Measurements from ENCODE around the gene COBLL1. TPM values are rescaled to one million over a fixed set of nuclear protein-coding genes. Genes with fewer than 3 reads are reported as not detected.

COBLL1 gene
- polyA plus RNA-seq, 1 donor (not counting 4 experiments of a cell fraction or from before 2014, with no cell fraction given) = 14.9 TPM

GRCh38 chr2:164785457-164785856 lies 56.2 kb downstream of the COBLL1 start:
- FAIRE-seq = no peak
- no peak for TF ChIP-seq CTCF (optimal IDR thresholded peaks at IDR 0.05 in 1 of 3, IDR thresholded peaks at IDR 0.05 in 1 of 3, conservative IDR thresholded peaks at IDR 0.05 in 1 of 3; ENCODE audit: extremely low read depth in 1 of 3, insufficient read depth in 2 of 3, low read length in 3 of 3)
- no peak for TF ChIP-seq EZH2 (IDR thresholded peaks at IDR 0.05; ENCODE audit: low read length)

DNA sequence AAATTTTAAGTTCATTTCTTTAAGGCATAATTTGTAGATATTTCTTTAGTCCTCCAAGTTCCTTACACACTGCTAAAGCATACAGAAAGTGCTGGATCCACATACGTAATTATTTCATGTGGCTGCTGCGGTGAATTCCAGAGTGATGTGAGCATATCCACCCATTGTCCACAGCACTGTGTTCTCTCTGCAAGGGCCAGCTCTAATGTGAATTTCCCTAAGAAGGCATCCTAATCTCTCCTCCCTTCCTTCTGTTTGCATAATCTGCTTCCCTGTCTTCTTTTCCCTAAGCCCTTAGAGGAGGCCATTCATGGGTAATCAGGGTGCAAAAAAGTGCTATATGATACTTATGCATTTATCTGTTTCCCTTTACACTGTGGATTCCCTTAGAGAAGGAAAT lies 57.2 kb downstream of the COBLL1 start:
- H3K9ac ChIP-seq (ENCODE audit: control insufficient read depth, extremely low read depth, insufficient read depth, low read length) = no peak overlapping the region
- dilution Hi-C loops (cut with MboI; ENCODE audit: extremely low pct_ligation_motif_present, low sequenced_read_pairs) = no loop called here

More at GRCh38 chr2:164785457-164785856, 56.2 kb downstream of the COBLL1 start:
- H3K4me1 ChIP-seq (ENCODE audit: control insufficient read depth, extremely low read depth, insufficient read depth, low read length) = peaks cover 5% of the 10 kb centered on the region
- dilution Hi-C loops (cut with MboI; ENCODE audit: extremely low pct_ligation_motif_present, low sequenced_read_pairs) = no loop called here
- no peak overlapping the region for H3K4me2 ChIP-seq (ENCODE audit: control insufficient read depth, extremely low read depth, insufficient read depth, low read depth, low read length)
- no peaks in the 10 kb centered on the region for H3K9me1 ChIP-seq (ENCODE audit: control insufficient read depth, extremely low read depth, insufficient read depth, low read length)
- no peak overlapping the region for H3K9ac ChIP-seq (ENCODE audit: control insufficient read depth, extremely low read depth, insufficient read depth, low read length)
- no peaks in the 10 kb centered on the region for H3K36me3 ChIP-seq (ENCODE audit: control insufficient read depth in 2 of 2, extremely low read depth in 1 of 2, insufficient read depth in 2 of 2, low read length in 2 of 2)
- H3K27ac ChIP-seq (ENCODE audit: control insufficient read depth, insufficient read depth, low read length) = no peak overlapping the region
- peaks cover 1% of the 10 kb centered on the region for H3K79me2 ChIP-seq (ENCODE audit: control insufficient read depth, insufficient read depth, low read length)
- peaks cover 3% of the 10 kb centered on the region for H4K20me1 ChIP-seq (ENCODE audit: control insufficient read depth, extremely low read depth, insufficient read depth, low read length)
- H3K9me3 ChIP-seq (ENCODE audit: control insufficient read depth, low read depth, low read length) = no peaks in the 10 kb centered on the region
- no peak for DNase-seq (ENCODE audit: low read depth, low spot score)
- H2AFZ ChIP-seq (ENCODE audit: control insufficient read depth, low read length) = no peak overlapping the region
- no peaks in the 10 kb centered on the region for H3K27me3 ChIP-seq (ENCODE audit: control insufficient read depth, extremely low read depth, insufficient read depth, low read length)
- no peak overlapping the region for H3K4me3 ChIP-seq (ENCODE audit: control insufficient read depth in 2 of 3, extremely low read depth in 1 of 3, insufficient read depth in 2 of 3, low read depth in 1 of 3, low read length in 3 of 3)

More for the DNA sequence above, 57.2 kb downstream of the COBLL1 start:
- Histone ChIP-seq H3K27me3 (ENCODE audit: control insufficient read depth, extremely low read depth, insufficient read depth, low read length) (no peaks in the 10 kb centered on the region), H3K9me1 (ENCODE audit: control insufficient read depth, extremely low read depth, insufficient read depth, low read length) (no peaks in the 10 kb centered on the region), H3K4me1 (ENCODE audit: control insufficient read depth, extremely low read depth, insufficient read depth, low read length) (peaks cover 5% of the 10 kb centered on the region), H3K4me3 (ENCODE audit: control insufficient read depth in 2 of 3, extremely low read depth in 1 of 3, insufficient read depth in 2 of 3, low read depth in 1 of 3, low read length in 3 of 3) (no peak overlapping the region), H3K36me3 (ENCODE audit: control insufficient read depth in 2 of 2, extremely low read depth in 1 of 2, insufficient read depth in 2 of 2, low read length in 2 of 2) (peaks cover 0 to 3% of the 10 kb centered on the region in 2 experiments), H3K4me2 (ENCODE audit: control insufficient read depth, extremely low read depth, insufficient read depth, low read depth, low read length) (no peak overlapping the region), H3K27ac (ENCODE audit: control insufficient read depth, insufficient read depth, low read length) (no peak overlapping the region), H3K79me2 (ENCODE audit: control insufficient read depth, insufficient read depth, low read length) (peaks cover 1% of the 10 kb centered on the region), H4K20me1 (ENCODE audit: control insufficient read depth, extremely low read depth, insufficient read depth, low read length) (peaks cover 3% of the 10 kb centered on the region), H3K9me3 (ENCODE audit: control insufficient read depth, low read depth, low read length) (no peaks in the 10 kb centered on the region), H2AFZ (ENCODE audit: control insufficient read depth, low read length) (no peak overlapping the region)
- TF ChIP-seq EZH2 (IDR thresholded peaks at IDR 0.05; ENCODE audit: low read length) = no peak
- no peak for TF ChIP-seq CTCF (optimal IDR thresholded peaks at IDR 0.05 in 1 of 3, IDR thresholded peaks at IDR 0.05 in 1 of 3, conservative IDR thresholded peaks at IDR 0.05 in 1 of 3; ENCODE audit: extremely low read depth in 1 of 3, insufficient read depth in 2 of 3, low read length in 3 of 3)
- DNase-seq (ENCODE audit: low read depth, low spot score) (no peak), FAIRE-seq (no peak)
